Esophagus squamous epithelium (tissue), 5 donors: ENCODE measurements around the gene TBC1D3B. TPM values are rescaled to one million over a fixed set of nuclear protein-coding genes. Genes with fewer than 3 reads are reported as not detected.
"Not testable (repeated sequence)": the region's sequence is repeated elsewhere in the genome, so short reads cannot be mapped to it uniquely, and the experiment has no call there.

Experiments used
- DNase-seq: peaks from one replicate; lab custom pipeline; 2025; lab: John Stamatoyannopoulos, UW
- H3K27ac ChIP-seq, 4 donors: fragments of 200-600 bp; sonication (generic); one replicate each; pipeline ENCODE4 v1.5.1; 2016 to 2019; ENCODE audit warnings: mild to moderate bottlenecking in 1 of 4
- H3K27me3 ChIP-seq, 4 donors: fragments of 200-600 bp; sonication (generic); 1 replicate in 3 of 4; 2 replicates in 1 of 4; pipeline versions ENCODE4 v1.5.1 to v1.6.0; 2017 to 2021; ENCODE audit warnings: antibody characterized with exemption in 1 of 4
- H3K36me3 ChIP-seq, 3 donors: fragments of 200-600 bp; sonication (generic); one replicate each; pipeline ENCODE4 v1.5.1; 2016 to 2019
- H3K4me1 ChIP-seq, 3 donors: fragments of 200-600 bp; sonication (generic); one replicate each; pipeline ENCODE4 v1.5.1; 2017 to 2019
- H3K4me3 ChIP-seq, 4 donors: fragments of 200-600 bp; sonication (generic); 1 replicate in 3 of 4; 2 replicates in 1 of 4; pipeline ENCODE4 v1.5.1; 2016 to 2019; ENCODE audit warnings: mild to moderate bottlenecking in 2 of 4, moderate library complexity in 1 of 4
- H3K9me3 ChIP-seq, 3 donors: fragments of 200-600 bp; sonication (generic); one replicate each; pipeline ENCODE4 v1.5.1; 2016 to 2019
- POLR2A ChIP-seq, 4 donors: fragments of 450-650 bp; IDR thresholded peaks; one replicate each; pipeline ENCODE4 v1.6.1; 2017; ENCODE audit warnings: antibody characterized with exemption in 4 of 4, mild to moderate bottlenecking in 4 of 4, moderate library complexity in 3 of 4
- WGBS, 2 donors: methylation state at CpG; one replicate each; pipeline ENCODE4 v1.1.5; 2018; 5-methylcytosine and 5-hydroxymethylcytosine counted together
- intact Hi-C: fragments of 100-400 bp; cut with DNase I; formaldehyde crosslinking; loops from one replicate; pipeline ENCODE4 v1.15.0; 2022
- total RNA-seq, 4 donors: library from RNA; depleted of rRNA; stranded (reverse); fragments of >200 nt; gene quantifications; one replicate each; pipeline ENCODE4 v1.1.0, GENCODE V29; 2016
- TF ChIP-seq, protein P1 (sequence below), 6 experiments: fragments of 450-650 bp in 4 of 6; fragments of 200-600 bp in 2 of 6; sonication (generic) in 2 of 6; IDR thresholded peaks; one replicate each; pipeline ENCODE4 v1.5.1; 2016 to 2019; ENCODE audit warnings: antibody characterized with exemption in 6 of 6, mild to moderate bottlenecking in 4 of 6, moderate library complexity in 4 of 6
- donor health status: DM: yes; HTN: yes; CAD: no.

Gene TBC1D3B
- total RNA-seq, 4 donors from 2014 or later: 2.9 to 11.7 (median 9.4) TPM; not detected in 1

DNA sequence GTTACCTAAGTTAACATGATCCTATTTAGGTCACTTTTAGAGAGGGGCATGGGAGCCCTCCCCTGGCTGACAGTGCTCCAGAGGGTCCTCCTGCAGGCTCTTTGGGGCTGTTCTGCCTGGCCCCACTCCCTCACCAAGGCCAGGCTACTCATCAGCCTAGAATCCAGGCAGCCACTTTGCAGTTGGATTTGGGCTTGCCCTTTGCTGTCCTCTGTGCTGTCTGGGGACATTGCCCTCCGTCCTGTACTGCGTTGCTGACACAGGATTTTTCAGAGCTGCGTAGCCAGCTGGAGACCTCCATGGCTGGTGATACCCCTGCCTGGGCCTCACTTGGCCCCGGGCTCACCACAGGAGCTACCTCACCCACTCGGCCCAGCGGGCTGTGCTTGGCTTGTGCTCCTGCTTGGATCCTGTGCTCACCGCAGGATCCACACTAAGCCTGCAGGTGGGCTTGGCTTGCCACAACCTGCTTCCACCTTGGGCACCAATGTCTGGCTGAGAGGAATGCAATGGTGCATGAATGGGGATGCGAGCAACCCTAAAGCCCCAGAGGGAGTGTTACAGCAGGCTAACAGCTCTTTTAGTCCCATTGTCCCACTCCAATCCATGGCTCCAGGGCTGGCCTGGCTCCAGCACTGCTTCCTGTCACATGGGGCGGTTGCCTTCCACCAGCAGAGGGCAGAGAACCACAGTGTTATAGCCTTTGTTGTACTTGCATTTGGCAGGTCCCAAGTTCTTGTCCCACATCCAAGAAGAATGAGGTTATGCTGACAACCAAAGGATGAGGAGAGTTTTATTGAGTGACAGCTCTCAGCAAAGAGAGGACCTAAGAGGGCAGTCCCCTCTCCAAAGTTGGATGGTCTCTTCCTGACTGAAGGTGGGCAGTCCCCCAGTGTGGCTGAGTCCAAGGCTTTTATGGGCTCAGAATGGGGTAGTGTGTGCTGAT, 51.3 kb downstream of the TBC1D3B start:
- no peak for TF ChIP-seq POLR2A (IDR thresholded peaks at IDR 0.05)
- TF ChIP-seq, protein P1, sequence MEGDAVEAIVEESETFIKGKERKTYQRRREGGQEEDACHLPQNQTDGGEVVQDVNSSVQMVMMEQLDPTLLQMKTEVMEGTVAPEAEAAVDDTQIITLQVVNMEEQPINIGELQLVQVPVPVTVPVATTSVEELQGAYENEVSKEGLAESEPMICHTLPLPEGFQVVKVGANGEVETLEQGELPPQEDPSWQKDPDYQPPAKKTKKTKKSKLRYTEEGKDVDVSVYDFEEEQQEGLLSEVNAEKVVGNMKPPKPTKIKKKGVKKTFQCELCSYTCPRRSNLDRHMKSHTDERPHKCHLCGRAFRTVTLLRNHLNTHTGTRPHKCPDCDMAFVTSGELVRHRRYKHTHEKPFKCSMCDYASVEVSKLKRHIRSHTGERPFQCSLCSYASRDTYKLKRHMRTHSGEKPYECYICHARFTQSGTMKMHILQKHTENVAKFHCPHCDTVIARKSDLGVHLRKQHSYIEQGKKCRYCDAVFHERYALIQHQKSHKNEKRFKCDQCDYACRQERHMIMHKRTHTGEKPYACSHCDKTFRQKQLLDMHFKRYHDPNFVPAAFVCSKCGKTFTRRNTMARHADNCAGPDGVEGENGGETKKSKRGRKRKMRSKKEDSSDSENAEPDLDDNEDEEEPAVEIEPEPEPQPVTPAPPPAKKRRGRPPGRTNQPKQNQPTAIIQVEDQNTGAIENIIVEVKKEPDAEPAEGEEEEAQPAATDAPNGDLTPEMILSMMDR (IDR thresholded peaks at IDR 0.05): peak in 1 of 6 experiments; percentile 14
- WGBS, 2 donors: 58 to 63% methylated on average over 4 to 5 of the region's 9 CpGs
- Histone ChIP-seq H3K9me3 (peaks cover 0 to 18% (median 5%) of the 10 kb centered on the region in 3 donors), H3K27ac (no peak overlapping the region), H3K27me3 (peaks cover 0 to 44% (median 0%) of the 10 kb centered on the region in 4 donors), H3K4me3 (no peak overlapping the region), H3K36me3 (no peaks in the 10 kb centered on the region), H3K4me1 (no peaks in the 10 kb centered on the region)
- intact Hi-C loops: no loop called here
- DNase-seq: no peak

DNA sequence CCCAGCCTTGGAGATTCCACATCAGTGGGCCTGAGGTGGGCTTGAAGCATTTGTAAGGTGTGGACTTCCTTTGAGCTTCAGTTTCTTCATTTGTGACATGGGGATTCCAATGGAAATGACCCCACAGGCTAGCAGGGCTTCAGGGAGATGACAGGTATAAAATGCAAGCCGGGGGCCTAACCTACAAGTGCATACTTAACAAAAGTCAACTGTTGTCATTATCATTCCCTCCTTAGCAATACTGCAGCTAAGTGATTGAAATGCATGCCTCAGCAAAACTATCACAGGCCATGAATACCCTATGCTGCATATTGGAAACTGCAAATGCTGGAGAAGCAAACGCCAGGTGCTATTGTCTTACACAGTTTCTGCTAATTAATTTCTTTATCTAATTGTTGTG, 53.0 kb downstream of the TBC1D3B start:
- no peaks in the 10 kb centered on the region for H3K36me3 ChIP-seq
- H3K9me3 ChIP-seq: peaks cover 0 to 18% (median 5%) of the 10 kb centered on the region in 3 donors
- DNase-seq: no peak
- 76 to 79% methylated on average over 2 of the region's 2 CpGs for WGBS, 2 donors
- no peaks in the 10 kb centered on the region for H3K4me1 ChIP-seq
- H3K4me3 ChIP-seq: no peak overlapping the region
- peaks cover 0 to 57% (median 0%) of the 10 kb centered on the region in 4 donors for H3K27me3 ChIP-seq
- intact Hi-C loops: no loop called here
- no peak overlapping the region for H3K27ac ChIP-seq
- no peak for TF ChIP-seq POLR2A (IDR thresholded peaks at IDR 0.05)
- TF ChIP-seq, protein P1 (IDR thresholded peaks at IDR 0.05): no peak

DNA sequence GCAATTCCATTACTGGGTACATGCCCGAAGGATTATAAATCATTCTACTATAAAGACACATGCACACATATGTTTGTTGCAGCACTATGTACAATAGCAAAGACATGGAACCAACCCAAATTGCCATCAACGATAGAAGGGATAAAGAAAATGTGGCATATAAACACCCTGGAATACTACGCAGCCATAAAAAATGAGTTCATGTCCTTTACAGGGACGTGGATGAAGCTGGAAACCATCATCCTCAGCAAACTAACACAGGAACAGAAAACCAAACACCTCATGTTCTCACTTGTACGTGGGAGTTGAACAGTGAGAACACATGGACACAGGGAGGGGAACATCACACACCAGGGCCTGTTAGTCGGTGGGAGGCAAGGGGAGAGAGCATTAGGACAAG, 55.3 kb downstream of the TBC1D3B start:
- H3K27me3 ChIP-seq: peaks cover 0 to 46% (median 0%) of the 10 kb centered on the region in 4 donors
- intact Hi-C loops, H3K4me1 ChIP-seq, DNase-seq, H3K36me3 ChIP-seq, H3K4me3 ChIP-seq, H3K27ac ChIP-seq: not testable (repeated sequence)
- WGBS, 2 donors: 49 to 55% methylated on average over 6 of the region's 6 CpGs
- H3K9me3 ChIP-seq: peaks cover 0 to 14% (median 5%) of the 10 kb centered on the region in 3 donors

DNA sequence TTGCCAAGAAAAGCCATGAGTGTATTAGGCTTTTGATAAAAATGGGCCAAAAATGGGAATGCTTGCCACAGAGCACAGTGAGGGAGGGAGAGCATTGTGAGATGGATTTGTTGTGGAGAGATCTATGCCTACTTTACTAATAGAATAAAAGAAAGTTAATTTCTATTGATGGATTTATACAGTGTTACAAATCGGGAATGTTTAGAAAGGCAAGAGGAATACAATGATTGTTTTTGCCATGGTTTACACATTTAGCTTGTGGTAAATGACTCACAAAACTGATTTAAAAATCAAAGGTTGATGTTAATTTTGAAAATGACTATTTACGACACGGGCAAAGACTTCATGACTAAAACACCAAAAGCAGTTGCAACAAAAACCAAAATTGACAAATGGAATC, 56.2 kb downstream of the TBC1D3B start:
- no peaks in the 10 kb centered on the region for H3K36me3 ChIP-seq
- intact Hi-C loops: no loop called here
- no peaks in the 10 kb centered on the region for H3K4me1 ChIP-seq
- no peak for TF ChIP-seq POLR2A (IDR thresholded peaks at IDR 0.05)
- TF ChIP-seq, protein P1 (IDR thresholded peaks at IDR 0.05): no peak
- 54 to 57% methylated on average over 3 of the region's 3 CpGs for WGBS, 2 donors
- no peak overlapping the region for H3K27ac ChIP-seq
- peaks cover 0 to 5% (median 1%) of the 10 kb centered on the region in 3 donors for H3K9me3 ChIP-seq
- peaks cover 0 to 37% (median 0%) of the 10 kb centered on the region in 4 donors for H3K27me3 ChIP-seq
- no peak for DNase-seq
- H3K4me3 ChIP-seq: no peak overlapping the region

DNA sequence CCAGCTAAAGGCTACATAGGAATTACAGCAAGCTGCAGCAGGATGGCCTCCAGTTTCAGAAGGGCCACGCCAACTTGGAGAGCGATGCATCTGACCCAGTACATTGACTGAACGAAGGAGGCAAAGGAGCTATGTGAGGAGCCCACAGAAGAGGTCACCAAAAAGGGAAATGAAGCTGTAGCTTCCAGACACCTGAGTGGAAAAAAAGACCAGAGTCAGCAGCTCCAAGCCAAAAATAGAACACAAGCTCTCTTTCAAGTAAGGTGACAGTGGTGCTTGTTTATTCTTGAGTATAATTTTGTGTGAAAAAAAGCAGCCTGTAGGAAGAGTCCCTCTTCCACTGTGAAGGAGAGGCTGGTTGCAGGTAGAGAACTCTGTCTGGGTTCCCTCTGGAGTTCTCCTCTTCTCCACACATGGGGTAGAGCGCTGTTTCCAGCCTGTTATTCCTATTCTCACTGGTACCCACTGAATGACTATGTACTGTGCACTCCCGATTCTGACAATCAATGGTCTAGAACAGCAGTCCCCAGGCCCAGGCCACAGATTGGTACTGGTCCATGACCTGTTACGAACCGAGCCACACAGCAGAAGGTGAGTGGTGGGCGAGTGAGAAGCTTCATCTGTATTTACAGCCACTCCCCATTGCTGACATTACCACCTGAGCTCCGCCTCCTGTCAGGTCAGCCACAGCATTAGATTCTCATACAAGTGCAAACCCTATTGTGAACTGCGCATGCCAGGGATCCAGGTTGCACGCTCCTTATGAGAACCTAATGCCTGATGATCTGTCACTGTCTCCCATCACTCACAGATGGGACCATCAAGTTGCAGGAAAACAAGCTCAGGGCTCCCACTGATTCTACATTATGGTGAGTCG, 57.7 kb downstream of the TBC1D3B start:
- no peak overlapping the region for H3K27ac ChIP-seq
- H3K36me3 ChIP-seq: no peaks in the 10 kb centered on the region
- H3K27me3 ChIP-seq: peaks cover 0 to 32% (median 0%) of the 10 kb centered on the region in 4 donors
- no peaks in the 10 kb centered on the region for H3K9me3 ChIP-seq
- no peak overlapping the region for H3K4me3 ChIP-seq
- WGBS, 2 donors: 84% methylated on average over 10 to 11 of the region's 12 CpGs
- no peak for DNase-seq
- TF ChIP-seq, protein P1 (IDR thresholded peaks at IDR 0.05): no peak
- no peaks in the 10 kb centered on the region for H3K4me1 ChIP-seq
- intact Hi-C loops: no loop called here
